Inferior parietal cortex (tissue), 1 donor: ENCODE data around the gene MACROD2.

Experiments
- DNase-seq: peaks from one replicate; pipeline ENCODE4 v3.0.0-alpha.2; 2016; ENCODE audit errors: extremely low spot score

The MACROD2 gene

GRCh38 chr20:16100111-16100510, 2104.8 kb downstream of the MACROD2 start:
- no peak for DNase-seq

GRCh38 chr20:16100767-16101166, 2105.5 kb downstream of the MACROD2 start:
- no peak for DNase-seq
